LNCAP (cell line): ENCODE results near the gene MNAT1.

Source experiments
- CTCF ChIP-seq: fragments of 450-650 bp; IDR thresholded peaks from 2 replicates; pipeline ENCODE4 v1.5.1; 2017; ENCODE audit warnings: mild to moderate bottlenecking

The MNAT1 gene

DNA sequence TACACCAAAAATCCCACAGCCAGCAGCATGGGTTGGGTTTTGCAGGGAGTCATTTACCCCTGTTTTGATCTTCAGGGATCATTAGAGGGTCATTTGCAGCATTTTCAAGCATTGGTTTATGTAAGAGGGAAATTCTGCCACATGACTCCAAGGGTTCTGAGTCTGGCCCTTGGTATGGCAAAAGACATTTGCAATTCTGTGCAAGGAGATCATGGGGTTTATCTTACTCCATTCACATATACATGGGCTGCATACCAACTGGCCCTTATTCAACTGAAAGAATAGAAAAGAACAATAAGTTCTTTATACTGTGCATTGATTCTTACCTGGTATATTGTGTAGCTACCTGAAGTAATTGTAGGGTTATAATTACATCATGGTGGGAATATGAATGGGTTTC lies 24.1 kb upstream of the MNAT1 start:
- no peak for TF ChIP-seq CTCF

DNA sequence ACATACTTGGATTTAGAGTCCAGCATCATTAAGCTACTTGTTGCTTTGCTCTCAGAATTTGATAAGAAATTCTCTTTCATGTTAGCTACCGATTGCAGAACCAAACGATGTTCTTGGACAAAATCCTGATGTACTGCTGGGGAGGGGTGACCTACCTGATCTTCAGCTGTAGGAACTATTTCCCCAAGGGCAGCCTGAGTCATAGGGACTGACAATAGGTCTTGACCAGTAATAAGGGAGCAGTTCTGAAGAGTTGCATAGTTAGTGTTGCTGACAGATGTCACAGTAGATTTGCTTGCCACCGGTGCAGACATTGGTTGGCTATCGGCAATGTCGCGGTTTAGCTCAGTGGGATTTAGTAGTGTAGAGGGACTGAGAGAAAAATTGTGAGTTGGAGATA lies 21.0 kb upstream of the MNAT1 start:
- no peak for TF ChIP-seq CTCF

DNA sequence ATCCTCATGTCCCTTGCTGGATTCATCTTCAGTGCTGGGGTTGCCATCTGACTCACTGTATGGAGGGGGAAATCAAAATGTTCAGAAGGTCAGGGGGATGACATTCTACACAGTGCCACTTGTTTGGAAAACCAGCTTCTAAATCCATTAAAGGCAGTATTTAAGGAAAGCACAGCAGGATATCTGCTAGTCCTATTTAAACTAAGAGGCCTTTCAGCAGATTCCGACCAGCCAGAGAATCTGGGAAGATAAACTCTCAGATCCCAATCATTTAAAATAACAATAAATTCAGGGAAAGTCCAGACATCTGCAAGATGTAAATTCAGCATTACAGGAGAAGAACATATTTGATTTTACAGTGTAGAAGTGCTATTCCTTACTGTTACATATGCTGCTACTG lies 14.2 kb upstream of the MNAT1 start:
- no peak for TF ChIP-seq CTCF

DNA sequence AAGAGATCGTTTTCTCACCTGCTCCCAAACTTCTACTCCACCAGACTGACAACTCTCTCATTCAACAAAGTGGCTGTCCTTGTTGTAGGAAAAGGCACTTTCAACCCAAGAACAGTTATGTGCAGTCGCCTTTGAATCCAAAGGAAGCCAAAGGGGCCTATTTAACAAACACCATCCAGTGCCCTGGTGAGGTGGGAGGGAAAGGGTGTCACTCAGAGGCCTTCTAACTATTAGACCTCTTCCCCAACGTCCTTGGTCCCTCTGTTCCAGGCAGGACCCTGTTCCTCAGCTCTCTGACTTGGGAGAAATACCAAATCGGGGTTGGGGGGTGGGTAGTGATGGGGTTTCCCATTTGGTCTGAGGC lies 13.6 kb upstream of the MNAT1 start:
- no peak for TF ChIP-seq CTCF

- no peak for TF ChIP-seq CTCF
These were observed 13.0 kb upstream of the MNAT1 start for GRCh38 chr14:60721326-60722106.

DNA sequence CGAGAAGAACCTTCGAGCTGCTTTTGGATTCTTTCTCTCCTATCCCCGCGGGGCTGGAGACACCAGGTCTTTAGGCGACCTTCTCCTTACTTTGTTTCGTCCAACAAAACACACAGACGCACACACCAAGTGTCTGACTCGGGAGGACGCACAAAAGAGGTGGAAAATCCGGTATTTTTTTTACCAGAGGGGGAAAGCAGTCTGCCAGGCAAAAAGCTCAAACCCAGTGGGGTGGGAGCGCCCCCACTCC lies 12.5 kb upstream of the MNAT1 start:
- TF ChIP-seq CTCF: no peak

DNA sequence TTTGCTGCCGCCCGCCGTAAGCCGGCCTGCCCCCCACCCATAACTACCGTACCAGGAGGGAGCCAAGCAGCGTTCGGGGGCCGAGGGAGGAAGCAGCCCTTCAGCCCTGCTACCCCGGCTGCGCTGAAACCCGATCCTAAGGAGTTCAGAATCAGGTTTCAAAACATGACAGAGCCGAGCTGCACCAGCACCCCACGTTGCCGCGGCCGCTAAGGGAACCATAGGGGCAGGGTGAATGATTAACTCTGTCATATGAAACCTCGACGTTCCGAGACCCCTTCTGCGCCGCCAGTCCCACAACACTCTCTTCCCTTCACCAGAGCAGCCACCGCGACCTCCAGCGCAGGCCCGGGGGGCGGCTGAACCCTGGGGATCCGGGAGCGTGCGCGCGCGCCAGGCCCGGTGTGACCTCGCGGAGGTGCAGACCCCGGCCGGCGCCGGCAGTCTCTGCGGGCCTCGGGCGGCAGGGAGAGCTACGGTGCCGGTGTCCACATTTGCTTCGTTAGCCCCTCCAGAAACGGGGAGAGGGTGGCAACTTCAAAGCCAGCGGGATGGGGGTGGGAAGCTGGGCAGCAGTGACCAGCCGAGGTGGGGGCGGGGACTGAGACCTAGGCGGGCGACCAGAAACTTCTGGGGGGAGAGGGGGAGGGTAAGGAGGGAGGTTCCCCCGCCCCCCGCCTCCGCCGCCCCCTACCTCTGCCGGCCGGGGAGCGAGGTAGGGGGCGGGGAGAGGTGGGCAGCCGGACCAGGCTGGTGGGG lies 12.0 kb upstream of the MNAT1 start:
- no peak for TF ChIP-seq CTCF
